ENCODE results near the gene SPIRE1. TPM values are rescaled to one million over a fixed set of nuclear protein-coding genes. Genes with fewer than 3 reads are reported as not detected.

Gene SPIRE1
- total RNA-seq, 1 experiment from 2014 or later, result 31.6 TPM

- Histone ChIP-seq H3K4me3 (no peak overlapping the region), H3K36me3 (peaks cover 39% of the 10 kb centered on the region), H3K27ac (no peak overlapping the region), H3K27me3 (replicated peaks) (no peaks in the 10 kb centered on the region), H3K9me3 (replicated peaks) (peaks cover 3% of the 10 kb centered on the region; the same call in 1 of the 2 replicates), H3K4me1 (replicated peaks) (no peaks in the 10 kb centered on the region)
- no peak for DNase-seq (ENCODE audit: low read depth in 1 of 2, low spot score in 2 of 2)
Observed at GRCh38 chr18:12443551-12443950, 214.4 kb downstream of the SPIRE1 start.

- H3K27me3 ChIP-seq (replicated peaks), result no peaks in the 10 kb centered on the region
- H3K4me3 ChIP-seq, result no peak overlapping the region
- no peaks in the 10 kb centered on the region for H3K4me1 ChIP-seq (replicated peaks)
- DNase-seq (ENCODE audit: low read depth in 1 of 2, low spot score in 2 of 2), result no peak
- H3K36me3 ChIP-seq, result peaks cover 39% of the 10 kb centered on the region
- no peak overlapping the region for H3K27ac ChIP-seq
- H3K9me3 ChIP-seq (replicated peaks), result peaks cover 3% of the 10 kb centered on the region; the same call in 1 of the 2 replicates
Observed at GRCh38 chr18:12442946-12443345, 215.0 kb downstream of the SPIRE1 start.

GRCh38 chr18:12441475-12442034 lies 216.4 kb downstream of the SPIRE1 start:
- H3K27ac ChIP-seq, result no peak overlapping the region
- H3K27me3 ChIP-seq (replicated peaks), result no peaks in the 10 kb centered on the region
- no peak overlapping the region for H3K4me3 ChIP-seq
- peaks cover 3% of the 10 kb centered on the region; the same call in 1 of the 2 replicates for H3K9me3 ChIP-seq (replicated peaks)
- DNase-seq (ENCODE audit: low read depth in 1 of 2, low spot score in 2 of 2), result no peak
- peaks cover 34% of the 10 kb centered on the region for H3K36me3 ChIP-seq
- H3K4me1 ChIP-seq (replicated peaks), result no peaks in the 10 kb centered on the region

- Histone ChIP-seq H3K4me1 (replicated peaks) (no peaks in the 10 kb centered on the region), H3K4me3 (no peak overlapping the region), H3K27ac (no peak overlapping the region), H3K27me3 (replicated peaks) (no peaks in the 10 kb centered on the region), H3K36me3 (peaks cover 32% of the 10 kb centered on the region), H3K9me3 (replicated peaks) (no peaks in the 10 kb centered on the region)
- DNase-seq (ENCODE audit: low read depth in 1 of 2, low spot score in 2 of 2), result no peak
Observed at GRCh38 chr18:12438257-12438656, 219.7 kb downstream of the SPIRE1 start.

DNA sequence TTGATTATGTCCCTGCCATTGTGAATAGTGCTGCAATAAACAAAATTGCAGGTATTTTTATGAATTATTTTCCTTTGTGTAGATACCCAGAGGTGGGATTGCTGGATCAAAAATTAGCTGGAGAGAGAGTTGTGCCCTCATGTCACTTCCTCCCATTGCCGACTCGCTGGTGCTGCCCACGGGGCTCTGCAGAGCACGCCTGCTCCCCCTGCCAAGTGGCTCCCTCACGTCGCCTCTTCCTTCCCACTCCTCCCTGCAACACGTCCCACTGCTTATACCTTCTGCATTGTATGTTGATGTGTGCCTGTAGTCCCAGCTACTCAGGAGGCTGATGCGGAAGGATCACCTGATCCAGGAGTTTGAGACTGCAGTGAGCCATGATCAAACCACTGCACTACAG lies 222.0 kb downstream of the SPIRE1 start:
- peaks cover 38% of the 10 kb centered on the region for H3K36me3 ChIP-seq
- DNase-seq (ENCODE audit: low read depth in 1 of 2, low spot score in 2 of 2), result no peak
- no peaks in the 10 kb centered on the region for H3K4me1 ChIP-seq (replicated peaks)
- H3K4me3 ChIP-seq, result no peak overlapping the region
- H3K9me3 ChIP-seq (replicated peaks), result no peaks in the 10 kb centered on the region
- no peak overlapping the region for H3K27ac ChIP-seq
- H3K27me3 ChIP-seq (replicated peaks), result no peaks in the 10 kb centered on the region

GRCh38 chr18:12434541-12434929 lies 223.4 kb downstream of the SPIRE1 start:
- H3K36me3 ChIP-seq, result peaks cover 52% of the 10 kb centered on the region
- no peaks in the 10 kb centered on the region for H3K9me3 ChIP-seq (replicated peaks)
- no peaks in the 10 kb centered on the region for H3K27me3 ChIP-seq (replicated peaks)
- no peak overlapping the region for H3K27ac ChIP-seq
- H3K4me3 ChIP-seq, result no peak overlapping the region
- DNase-seq (ENCODE audit: low read depth in 1 of 2, low spot score in 2 of 2), result no peak
- no peaks in the 10 kb centered on the region for H3K4me1 ChIP-seq (replicated peaks)

- no peak overlapping the region for H3K27ac ChIP-seq
- no peaks in the 10 kb centered on the region for H3K27me3 ChIP-seq (replicated peaks)
- no peak overlapping the region for H3K4me3 ChIP-seq
- peaks cover 55% of the 10 kb centered on the region for H3K36me3 ChIP-seq
- no peak for DNase-seq (ENCODE audit: low read depth in 1 of 2, low spot score in 2 of 2)
- H3K4me1 ChIP-seq (replicated peaks), result no peaks in the 10 kb centered on the region
- H3K9me3 ChIP-seq (replicated peaks), result no peaks in the 10 kb centered on the region
Observed at GRCh38 chr18:12433829-12434540, 223.9 kb downstream of the SPIRE1 start.

- Histone ChIP-seq H3K36me3 (peaks cover 51% of the 10 kb centered on the region), H3K9me3 (replicated peaks) (no peaks in the 10 kb centered on the region), H3K27ac (no peak overlapping the region), H3K4me3 (no peak overlapping the region), H3K4me1 (replicated peaks) (no peaks in the 10 kb centered on the region), H3K27me3 (replicated peaks) (no peaks in the 10 kb centered on the region)
- no peak for DNase-seq (ENCODE audit: low read depth in 1 of 2, low spot score in 2 of 2)
Observed at GRCh38 chr18:12432881-12433280, 225.0 kb downstream of the SPIRE1 start.

GRCh38 chr18:12432196-12432595 lies 225.7 kb downstream of the SPIRE1 start:
- Histone ChIP-seq H3K36me3 (peaks cover 52% of the 10 kb centered on the region), H3K4me3 (no peak overlapping the region), H3K27me3 (replicated peaks) (no peaks in the 10 kb centered on the region), H3K27ac (no peak overlapping the region), H3K4me1 (replicated peaks) (no peaks in the 10 kb centered on the region), H3K9me3 (replicated peaks) (no peaks in the 10 kb centered on the region)
- DNase-seq (ENCODE audit: low read depth in 1 of 2, low spot score in 2 of 2), result no peak

DNA sequence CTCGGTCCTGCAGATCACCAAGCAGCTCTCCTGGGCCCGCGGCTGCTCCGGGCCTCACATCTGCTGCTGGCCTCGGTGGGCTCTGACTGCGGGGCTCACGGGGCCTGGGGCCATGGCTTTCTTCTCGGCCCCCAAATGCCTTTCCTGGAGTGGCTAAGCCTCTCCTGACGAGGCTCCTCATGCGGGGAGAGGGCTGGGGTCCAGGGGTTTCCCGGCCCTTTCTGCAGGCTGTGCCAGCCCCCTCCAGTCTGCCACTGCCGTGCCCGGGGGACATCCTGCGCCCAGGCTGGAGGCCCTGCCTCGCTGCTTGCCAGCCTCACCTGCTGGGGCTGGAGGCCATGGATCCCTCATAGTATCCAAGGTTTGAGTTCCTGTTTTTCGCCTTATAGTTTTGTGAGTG lies 226.3 kb downstream of the SPIRE1 start:
- no peak for DNase-seq (ENCODE audit: low read depth in 1 of 2, low spot score in 2 of 2)
- no peaks in the 10 kb centered on the region for H3K27me3 ChIP-seq (replicated peaks)
- no peaks in the 10 kb centered on the region for H3K4me1 ChIP-seq (replicated peaks)
- H3K4me3 ChIP-seq, result no peak overlapping the region
- no peak overlapping the region for H3K27ac ChIP-seq
- no peaks in the 10 kb centered on the region for H3K9me3 ChIP-seq (replicated peaks)
- peaks cover 56% of the 10 kb centered on the region for H3K36me3 ChIP-seq

GRCh38 chr18:12430137-12430990 lies 227.5 kb downstream of the SPIRE1 start:
- DNase-seq (ENCODE audit: low read depth in 1 of 2, low spot score in 2 of 2), result no peak
- H3K9me3 ChIP-seq (replicated peaks), result no peaks in the 10 kb centered on the region
- no peak overlapping the region for H3K4me3 ChIP-seq
- H3K27ac ChIP-seq, result no peak overlapping the region
- peaks cover 48% of the 10 kb centered on the region for H3K36me3 ChIP-seq
- no peaks in the 10 kb centered on the region for H3K4me1 ChIP-seq (replicated peaks)
- no peaks in the 10 kb centered on the region for H3K27me3 ChIP-seq (replicated peaks)

DNA sequence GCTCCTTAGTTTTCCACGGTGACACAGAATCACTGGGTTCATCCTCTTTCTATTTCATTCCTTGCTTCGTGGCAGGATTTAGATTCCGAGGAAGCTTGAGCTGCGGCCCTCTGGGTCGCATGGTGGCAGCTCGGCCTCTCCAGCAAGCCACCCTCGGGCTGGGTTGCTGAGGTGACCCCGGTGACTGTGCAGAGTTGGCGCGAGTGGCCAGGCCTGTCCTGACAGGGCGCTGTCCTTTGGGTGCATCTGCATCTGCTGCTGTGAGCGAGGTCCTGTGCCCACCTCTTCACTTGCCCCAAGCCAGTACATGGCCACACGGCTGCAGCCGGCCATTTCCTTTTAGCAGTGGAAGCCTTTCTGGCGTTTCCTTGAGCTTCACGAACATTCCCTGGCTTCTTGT lies 228.4 kb downstream of the SPIRE1 start:
- DNase-seq (ENCODE audit: low read depth in 1 of 2, low spot score in 2 of 2), result no peak
- no peak overlapping the region for H3K27ac ChIP-seq
- no peaks in the 10 kb centered on the region for H3K4me1 ChIP-seq (replicated peaks)
- H3K27me3 ChIP-seq (replicated peaks), result no peaks in the 10 kb centered on the region
- peaks cover 48% of the 10 kb centered on the region for H3K36me3 ChIP-seq
- no peak overlapping the region for H3K4me3 ChIP-seq
- H3K9me3 ChIP-seq (replicated peaks), result no peaks in the 10 kb centered on the region

DNA sequence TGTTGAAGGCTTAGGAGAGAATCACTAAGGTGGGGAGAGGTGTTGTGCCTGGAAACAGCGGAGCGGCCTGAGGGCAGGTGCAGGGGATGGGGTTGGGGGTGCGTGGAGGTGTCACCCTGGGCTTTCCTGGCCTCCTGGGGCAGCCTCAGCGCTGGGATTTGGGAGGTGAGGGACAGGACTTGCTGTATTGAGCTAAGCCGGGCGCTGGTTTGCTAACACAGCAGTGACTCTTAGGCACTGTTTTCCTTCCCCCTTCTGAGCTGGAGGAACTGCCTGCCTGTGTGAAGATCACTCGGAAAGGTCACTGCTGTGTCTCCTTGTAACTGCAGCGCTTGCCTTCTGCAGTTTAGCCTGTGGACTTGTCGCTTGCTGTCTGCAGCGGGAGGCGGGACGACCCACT lies 229.0 kb downstream of the SPIRE1 start:
- peaks cover 45% of the 10 kb centered on the region for H3K36me3 ChIP-seq
- DNase-seq (ENCODE audit: low read depth in 1 of 2, low spot score in 2 of 2), result no peak
- no peaks in the 10 kb centered on the region for H3K4me1 ChIP-seq (replicated peaks)
- no peak overlapping the region for H3K27ac ChIP-seq
- H3K9me3 ChIP-seq (replicated peaks), result no peaks in the 10 kb centered on the region
- H3K27me3 ChIP-seq (replicated peaks), result no peaks in the 10 kb centered on the region
- H3K4me3 ChIP-seq, result no peak overlapping the region

DNA sequence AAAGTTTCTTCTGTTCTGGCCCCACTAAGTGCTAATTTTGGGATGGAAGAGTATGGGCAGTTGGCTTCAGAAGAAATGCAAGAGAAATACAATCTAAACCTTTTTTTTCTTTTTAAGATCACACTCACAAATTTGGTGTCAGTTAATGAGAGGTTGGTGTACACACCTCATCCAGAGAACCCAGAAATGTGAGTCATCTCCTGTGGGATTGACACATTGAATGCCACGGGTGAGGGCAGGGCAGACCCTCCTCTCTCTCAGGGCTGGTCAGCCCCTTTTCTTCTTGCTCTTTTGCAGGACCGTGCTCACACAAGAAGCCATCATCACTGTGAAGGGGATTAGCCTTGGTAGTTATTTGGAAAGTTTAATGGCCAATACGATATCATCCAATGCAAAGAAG lies 231.0 kb downstream of the SPIRE1 start:
- H3K27me3 ChIP-seq (replicated peaks), result no peaks in the 10 kb centered on the region
- no peak for DNase-seq (ENCODE audit: low read depth in 1 of 2, low spot score in 2 of 2)
- no peaks in the 10 kb centered on the region for H3K9me3 ChIP-seq (replicated peaks)
- H3K4me3 ChIP-seq, result no peak overlapping the region
- no peak overlapping the region for H3K27ac ChIP-seq
- H3K36me3 ChIP-seq, result peaks cover 41% of the 10 kb centered on the region
- no peaks in the 10 kb centered on the region for H3K4me1 ChIP-seq (replicated peaks)
